ENCODE data around the gene COQ10A. TPM values are rescaled to one million over a fixed set of nuclear protein-coding genes. Genes with fewer than 3 reads are reported as not detected.

COQ10A gene
- total and polyA plus RNA-seq, 9 of the 15 experiments (the other 6 are each of a cell fraction or from before 2014, with no cell fraction given) = 3.1 to 26.4 (median 12.7) TPM

- TF ChIP-seq ZNF512 (tag; IDR thresholded peaks at IDR 0.05) (no peak), LCOR (CRISPR knock-in tag; IDR thresholded peaks at IDR 0.05) (peak; percentile 88), TFE3 (CRISPR knock-in tag; IDR thresholded peaks at IDR 0.05) (no peak), ZNF121 (CRISPR knock-in tag; conservative IDR thresholded peaks at IDR 0.05) (no peak), ZNF609 (CRISPR knock-in tag; IDR thresholded peaks at IDR 0.05; ENCODE audit: borderline replicate concordance) (no peak), SP1 (CRISPR knock-in tag; IDR thresholded peaks at IDR 0.05) (peak; percentile 67; the same call in 1 of the 2 replicates), CBX8 (IDR thresholded peaks at IDR 0.05; ENCODE audit: borderline replicate concordance, extremely low read depth, low read depth, low read length, poor library complexity, severe bottlenecking) (no peak), PREB (CRISPR knock-in tag; IDR thresholded peaks at IDR 0.05) (no peak), EP300 (IDR thresholded peaks at IDR 0.05; ENCODE audit: low read length) (no peak), ZNF224 (CRISPR knock-in tag; IDR thresholded peaks at IDR 0.05) (no peak), ERF (CRISPR knock-in tag; IDR thresholded peaks at IDR 0.05) (no peak), ZFP30 (CRISPR knock-in tag; IDR thresholded peaks at IDR 0.05; ENCODE audit: borderline replicate concordance) (no peak), ZNF384 (IDR thresholded peaks at IDR 0.05; ENCODE audit: low read depth, low read length) (0 out of 2 replicates have a peak, but pooled peaks have one; percentile 4), ZFP36 (IDR thresholded peaks at IDR 0.05; ENCODE audit: low read depth, low read length, partially characterized antibody) (no peak), BRD9 (IDR thresholded peaks at IDR 0.05; ENCODE audit: low read depth, partially characterized antibody) (no peak)
- TF ChIP-seq, protein P1, sequence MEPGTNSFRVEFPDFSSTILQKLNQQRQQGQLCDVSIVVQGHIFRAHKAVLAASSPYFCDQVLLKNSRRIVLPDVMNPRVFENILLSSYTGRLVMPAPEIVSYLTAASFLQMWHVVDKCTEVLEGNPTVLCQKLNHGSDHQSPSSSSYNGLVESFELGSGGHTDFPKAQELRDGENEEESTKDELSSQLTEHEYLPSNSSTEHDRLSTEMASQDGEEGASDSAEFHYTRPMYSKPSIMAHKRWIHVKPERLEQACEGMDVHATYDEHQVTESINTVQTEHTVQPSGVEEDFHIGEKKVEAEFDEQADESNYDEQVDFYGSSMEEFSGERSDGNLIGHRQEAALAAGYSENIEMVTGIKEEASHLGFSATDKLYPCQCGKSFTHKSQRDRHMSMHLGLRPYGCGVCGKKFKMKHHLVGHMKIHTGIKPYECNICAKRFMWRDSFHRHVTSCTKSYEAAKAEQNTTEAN (CRISPR knock-in tag; IDR thresholded peaks at IDR 0.05) = no peak
These were observed at the start of gene COQ10A (continued) for GRCh38 chr12:56266693-56267442.

Data from K562 (cell line).